Skeletal muscle satellite cell (primary cell): ENCODE data around the gene NSUN2.

Experiments
- H3K27me3 ChIP-seq: 2 replicates; pipeline ENCODE4 v1.7.0; 2013; ENCODE audit warnings: low read length; ENCODE audit not compliant: control insufficient read depth, insufficient read depth
- H3K36me3 ChIP-seq: 2 replicates; pipeline ENCODE4 v1.7.0; 2013; ENCODE audit warnings: mild to moderate bottlenecking, control low read depth, low read length; ENCODE audit not compliant: insufficient read depth
- H3K4me1 ChIP-seq: 2 replicates; pipeline ENCODE4 v1.7.0; 2013; ENCODE audit warnings: low read length; ENCODE audit not compliant: control insufficient read depth, insufficient read depth
- H3K4me2 ChIP-seq: 2 replicates; pipeline ENCODE4 v1.7.0; 2013; ENCODE audit warnings: mild to moderate bottlenecking, low read length
- H3K4me3 ChIP-seq: 2 replicates; pipeline ENCODE4 v1.7.0; 2013; ENCODE audit warnings: low read length
- H3K9ac ChIP-seq: 2 replicates; pipeline ENCODE4 v1.7.0; 2013; ENCODE audit warnings: mild to moderate bottlenecking, low read depth, low read length, moderate library complexity
- H3K9me3 ChIP-seq: replicated peaks from 2 replicates; pipeline ENCODE4 v1.7.0; 2013; ENCODE audit warnings: mild to moderate bottlenecking, control low read depth, low read length

NSUN2 gene

GRCh38 chr5:6590581-6590980 lies 42.3 kb downstream of the NSUN2 start:
- Histone ChIP-seq H3K9me3 (no peaks in the 10 kb centered on the region), H3K4me3 (no peak overlapping the region), H3K4me1 (no peaks in the 10 kb centered on the region), H3K4me2 (no peak overlapping the region), H3K36me3 (no peaks in the 10 kb centered on the region), H3K27me3 (peaks cover 12% of the 10 kb centered on the region), H3K9ac (no peak overlapping the region)

DNA sequence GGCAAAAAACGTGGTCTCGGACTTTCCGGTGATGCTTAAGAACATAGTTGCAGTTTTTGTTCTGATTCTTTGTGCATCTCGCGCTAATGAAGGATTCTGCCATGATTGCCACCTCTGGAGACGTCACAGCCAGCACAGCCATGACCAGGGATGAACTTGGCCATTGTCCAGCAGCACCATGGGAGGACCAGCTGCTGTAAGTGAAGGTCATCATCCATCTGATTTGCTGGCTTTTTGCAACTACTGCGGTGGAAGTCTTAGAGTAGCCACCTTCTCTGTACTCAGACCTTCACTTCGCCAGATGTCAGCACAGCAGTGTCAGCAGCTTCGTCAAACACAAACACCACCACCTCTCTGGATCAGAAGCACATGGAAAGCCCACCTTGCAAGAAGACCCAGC lies 45.7 kb downstream of the NSUN2 start:
- Histone ChIP-seq H3K4me2 (no peak overlapping the region), H3K27me3 (peaks cover 43% of the 10 kb centered on the region), H3K4me1 (no peaks in the 10 kb centered on the region)

GRCh38 chr5:6586647-6587042 lies 46.2 kb downstream of the NSUN2 start:
- no peak overlapping the region for H3K4me3 ChIP-seq
- peaks cover 49% of the 10 kb centered on the region for H3K27me3 ChIP-seq
- H3K4me1 ChIP-seq, result no peaks in the 10 kb centered on the region
- H3K9me3 ChIP-seq, result no peaks in the 10 kb centered on the region
- no peaks in the 10 kb centered on the region for H3K36me3 ChIP-seq
- no peak overlapping the region for H3K4me2 ChIP-seq
- no peak overlapping the region for H3K9ac ChIP-seq

More for the DNA sequence above, 45.7 kb downstream of the NSUN2 start:
- Histone ChIP-seq H3K9me3 (no peaks in the 10 kb centered on the region), H3K4me3 (no peak overlapping the region), H3K36me3 (no peaks in the 10 kb centered on the region), H3K9ac (no peak overlapping the region)

GRCh38 chr5:6585939-6586646 lies 46.8 kb downstream of the NSUN2 start:
- Histone ChIP-seq H3K4me1 (no peaks in the 10 kb centered on the region), H3K4me3 (no peak overlapping the region), H3K4me2 (no peak overlapping the region), H3K27me3 (peaks cover 54% of the 10 kb centered on the region), H3K9me3 (no peaks in the 10 kb centered on the region), H3K36me3 (no peaks in the 10 kb centered on the region), H3K9ac (no peak overlapping the region)

GRCh38 chr5:6585168-6585567 lies 47.7 kb downstream of the NSUN2 start:
- Histone ChIP-seq H3K4me2 (no peak overlapping the region), H3K4me1 (no peaks in the 10 kb centered on the region), H3K27me3 (peaks cover 58% of the 10 kb centered on the region), H3K9ac (no peak overlapping the region), H3K9me3 (no peaks in the 10 kb centered on the region), H3K36me3 (no peaks in the 10 kb centered on the region), H3K4me3 (no peak overlapping the region)

DNA sequence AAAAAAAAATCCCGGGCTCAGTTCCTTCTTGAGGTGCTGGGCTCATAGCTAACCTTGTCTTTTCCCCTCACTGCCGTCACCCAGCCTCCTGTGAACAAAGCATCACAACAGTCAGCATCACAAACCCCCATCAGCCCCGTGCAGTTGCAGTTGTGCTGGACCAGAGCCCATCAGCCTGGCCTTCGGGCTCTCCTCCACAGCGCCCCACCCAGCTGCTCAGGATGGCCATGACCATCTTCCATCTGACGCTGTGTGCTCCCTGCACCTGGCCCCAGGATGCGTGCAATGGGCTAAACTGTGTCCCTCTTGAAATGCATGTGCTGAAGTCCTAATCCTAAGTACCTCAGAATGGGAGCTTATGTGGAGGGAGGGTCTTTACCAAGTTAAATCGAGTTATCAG lies 48.1 kb downstream of the NSUN2 start:
- Histone ChIP-seq H3K9me3 (no peaks in the 10 kb centered on the region), H3K4me1 (no peaks in the 10 kb centered on the region), H3K36me3 (no peaks in the 10 kb centered on the region), H3K9ac (no peak overlapping the region), H3K4me3 (no peak overlapping the region), H3K27me3 (peaks cover 62% of the 10 kb centered on the region), H3K4me2 (no peak overlapping the region)

GRCh38 chr5:6584101-6584645 lies 48.7 kb downstream of the NSUN2 start:
- peaks cover 66% of the 10 kb centered on the region for H3K27me3 ChIP-seq
- H3K9me3 ChIP-seq, result no peaks in the 10 kb centered on the region
- no peak overlapping the region for H3K4me2 ChIP-seq
- H3K9ac ChIP-seq, result no peak overlapping the region
- no peak overlapping the region for H3K4me3 ChIP-seq
- no peaks in the 10 kb centered on the region for H3K36me3 ChIP-seq
- no peaks in the 10 kb centered on the region for H3K4me1 ChIP-seq

GRCh38 chr5:6583049-6583880 lies 49.6 kb downstream of the NSUN2 start:
- Histone ChIP-seq H3K4me3 (no peak overlapping the region), H3K4me2 (peak overlapping the region; percentile 62), H3K4me1 (no peaks in the 10 kb centered on the region), H3K27me3 (peaks cover 70% of the 10 kb centered on the region), H3K9ac (no peak overlapping the region), H3K9me3 (no peaks in the 10 kb centered on the region), H3K36me3 (no peaks in the 10 kb centered on the region)

DNA sequence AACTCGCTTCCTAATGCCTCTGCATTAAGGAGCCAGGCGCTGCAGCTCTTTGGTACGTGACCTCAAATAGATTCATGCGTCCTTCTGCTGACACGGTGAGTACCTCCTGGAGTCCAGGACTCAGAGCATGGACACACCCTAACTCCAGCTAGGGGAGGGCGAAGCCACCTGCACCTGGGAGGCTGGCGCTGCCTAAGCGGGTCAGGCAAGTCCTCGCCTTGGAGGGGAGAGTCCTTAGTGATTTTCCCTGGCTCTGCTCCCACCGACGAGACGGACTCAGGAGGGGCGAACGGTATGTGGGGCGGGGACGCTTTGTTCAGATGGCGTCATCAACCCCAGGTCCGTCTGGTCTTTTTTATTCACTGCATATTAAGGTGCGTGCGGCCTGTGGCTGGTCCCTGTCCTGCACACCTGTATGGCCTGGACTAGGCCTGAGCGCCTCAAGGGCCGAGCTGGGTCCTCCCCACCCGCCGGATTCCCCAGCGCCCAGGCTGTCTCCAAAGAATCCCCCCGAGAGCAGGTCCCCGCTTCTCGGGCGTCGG lies 50.3 kb downstream of the NSUN2 start:
- no peaks in the 10 kb centered on the region for H3K9me3 ChIP-seq
- H3K4me2 ChIP-seq, result peak overlapping the region; percentile 62
- H3K27me3 ChIP-seq, result peaks cover 70% of the 10 kb centered on the region
- no peak overlapping the region for H3K4me3 ChIP-seq
- H3K9ac ChIP-seq, result no peak overlapping the region
- H3K4me1 ChIP-seq, result no peaks in the 10 kb centered on the region
- H3K36me3 ChIP-seq, result no peaks in the 10 kb centered on the region

GRCh38 chr5:6581559-6582426 lies 51.1 kb downstream of the NSUN2 start:
- no peak overlapping the region for H3K4me2 ChIP-seq
- H3K9ac ChIP-seq, result no peak overlapping the region
- H3K4me1 ChIP-seq, result no peaks in the 10 kb centered on the region
- no peaks in the 10 kb centered on the region for H3K36me3 ChIP-seq
- no peak overlapping the region for H3K4me3 ChIP-seq
- no peaks in the 10 kb centered on the region for H3K9me3 ChIP-seq
- peaks cover 66% of the 10 kb centered on the region for H3K27me3 ChIP-seq

GRCh38 chr5:6581090-6581489 lies 51.8 kb downstream of the NSUN2 start:
- Histone ChIP-seq H3K27me3 (peaks cover 66% of the 10 kb centered on the region), H3K4me3 (no peak overlapping the region), H3K36me3 (no peaks in the 10 kb centered on the region)

More at GRCh38 chr5:6581090-6581489, 51.8 kb downstream of the NSUN2 start:
- Histone ChIP-seq H3K4me1 (no peaks in the 10 kb centered on the region), H3K9me3 (no peaks in the 10 kb centered on the region), H3K4me2 (no peak overlapping the region), H3K9ac (no peak overlapping the region)
